ENCODE results near the gene GPR137C. TPM values are rescaled to one million over a fixed set of nuclear protein-coding genes. Genes with fewer than 3 reads are reported as not detected.

The GPR137C gene
- total and polyA plus RNA-seq, 2 of the 8 experiments (the other 6 are each of a cell fraction or from before 2014, with no cell fraction given): 2.7 to 4.3 TPM

GRCh38 chr14:52686176-52686575 lies 133.5 kb downstream of the GPR137C start (continued):
- TF ChIP-seq POU5F1 (IDR thresholded peaks at IDR 0.05; ENCODE audit: low read depth, low read length): no peak
- no peak for TF ChIP-seq HDAC6 (IDR thresholded peaks at IDR 0.05; ENCODE audit: low read depth, low read length)
- TF ChIP-seq SIN3A (conservative IDR thresholded peaks at IDR 0.05 in 1 of 2, IDR thresholded peaks at IDR 0.05 in 1 of 2; ENCODE audit: low read depth in 1 of 2, low read length in 2 of 2): no peak
- no peak for TF ChIP-seq CEBPB (IDR thresholded peaks at IDR 0.05; ENCODE audit: low read depth, low read length)
- no peak for TF ChIP-seq ASH2L (IDR thresholded peaks at IDR 0.05; ENCODE audit: low read length)
- TF ChIP-seq FOSL1 (IDR thresholded peaks at IDR 0.05; ENCODE audit: insufficient read depth, low read depth, low read length): no peak
- no peak for TF ChIP-seq E2F6 (IDR thresholded peaks at IDR 0.05)
- no peak for TF ChIP-seq SP1 (IDR thresholded peaks at IDR 0.05; ENCODE audit: low read depth, low read length)
- TF ChIP-seq TEAD4 (IDR thresholded peaks at IDR 0.05; ENCODE audit: low read depth, low read length): no peak

Other genes starting within 250 kb of the GPR137C start
- 1.2 TPM in 2 replicates for gene PTGER2, start 238.5 kb upstream of the GPR137C start, total RNA-seq (2021; fragmentation: NEBNext Ultra II Directional; extraction: Animal tissue kit (Norgen Biotek cat#: 25700))
- 1.2 and 1.4 TPM in 2 replicates for gene PTGER2, start 238.5 kb upstream of the GPR137C start, polyA plus RNA-seq (2011; rRNA removed)
- 14.3 and 15.3 TPM in 2 replicates for gene TXNDC16, start 331 bp upstream of the GPR137C start, total RNA-seq (2021; fragmentation: NEBNext Ultra II Directional; extraction: Animal tissue kit (Norgen Biotek cat#: 25700))
- 3.2 and 6.7 TPM in 2 replicates for gene TXNDC16, start 331 bp upstream of the GPR137C start, polyA plus RNA-seq (2011; rRNA removed)
- 36.5 and 42.0 TPM in 2 replicates for gene ERO1A, start 142.7 kb downstream of the GPR137C start, total RNA-seq (2021; fragmentation: NEBNext Ultra II Directional; extraction: Animal tissue kit (Norgen Biotek cat#: 25700))
- gene ERO1A, start 142.7 kb downstream of the GPR137C start, polyA plus RNA-seq (2011; rRNA removed): 10.9 and 15.7 TPM in 2 replicates
- 103 and 107 TPM in 2 replicates for gene PSMC6, start 154.4 kb downstream of the GPR137C start, total RNA-seq (2021; fragmentation: NEBNext Ultra II Directional; extraction: Animal tissue kit (Norgen Biotek cat#: 25700))
- gene PSMC6, start 154.4 kb downstream of the GPR137C start, polyA plus RNA-seq (2011; rRNA removed): 21.9 and 45.1 TPM in 2 replicates
- 26.6 and 29.0 TPM in 2 replicates for gene STYX, start 177.3 kb downstream of the GPR137C start, total RNA-seq (2021; fragmentation: NEBNext Ultra II Directional; extraction: Animal tissue kit (Norgen Biotek cat#: 25700))
- 5.6 and 8.3 TPM in 2 replicates for gene STYX, start 177.3 kb downstream of the GPR137C start, polyA plus RNA-seq (2011; rRNA removed)
- 54.1 and 56.4 TPM in 2 replicates for gene GNPNAT1, start 238.8 kb downstream of the GPR137C start, total RNA-seq (2021; fragmentation: NEBNext Ultra II Directional; extraction: Animal tissue kit (Norgen Biotek cat#: 25700))
- gene GNPNAT1, start 238.8 kb downstream of the GPR137C start, polyA plus RNA-seq (2011; rRNA removed): 22.8 and 25.5 TPM in 2 replicates